Peyer's patch (tissue), 4 donors: Measurements from ENCODE around the gene SELENOI.

ENCODE experiments used
- CTCF ChIP-seq, 6 experiments: fragments of 450-650 bp in 4 of 6; fragments of 200-600 bp in 2 of 6; sonication (generic) in 1 of 6; IDR thresholded peaks; one replicate each; pipeline ENCODE4 v1.5.1; 2017 to 2019; ENCODE audit warnings: antibody characterized with exemption in 6 of 6, mild to moderate bottlenecking in 3 of 6, moderate library complexity in 1 of 6
- POLR2A ChIP-seq, 2 donors: fragments of 450-650 bp; IDR thresholded peaks; one replicate each; pipeline ENCODE4 v1.5.1; 2017; ENCODE audit warnings: antibody characterized with exemption in 2 of 2, mild to moderate bottlenecking in 2 of 2, moderate library complexity in 2 of 2

DNA sequence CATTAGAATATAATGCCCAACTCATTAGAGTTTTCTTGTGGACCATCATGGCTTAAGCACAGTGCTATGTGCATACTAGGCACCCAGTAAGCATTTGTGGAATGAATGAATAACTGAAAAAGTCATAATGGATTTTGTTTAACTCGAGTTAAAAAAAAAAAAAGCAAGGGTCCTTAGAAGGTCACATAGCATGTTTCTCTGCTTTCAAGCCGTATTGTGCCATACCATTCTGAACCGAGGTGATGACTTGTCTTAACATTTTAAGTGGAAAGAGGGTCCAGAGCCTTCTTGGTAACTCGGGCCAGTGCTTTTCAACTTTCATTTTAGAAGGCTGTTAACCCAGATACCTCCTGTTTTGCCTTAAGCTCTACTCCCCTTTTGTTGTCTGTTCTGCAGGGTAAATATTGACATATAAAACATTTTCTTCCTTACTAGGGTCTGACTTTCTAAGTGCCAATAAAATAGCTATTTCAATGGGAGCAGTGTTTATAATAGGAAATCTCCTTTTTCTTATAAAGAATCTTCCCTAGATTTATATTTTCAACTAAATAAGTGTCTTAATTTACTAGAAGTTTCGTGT is 1.4 kb downstream of the SELENOI start:
- no peak for TF ChIP-seq CTCF (IDR thresholded peaks at IDR 0.05)
- TF ChIP-seq POLR2A (IDR thresholded peaks at IDR 0.05), result no peak
